WTC11 (cell line): ENCODE results near the gene RCAN2. TPM values are rescaled to one million over a fixed set of nuclear protein-coding genes. Genes with fewer than 3 reads are reported as not detected.

Experiments
- ATAC-seq: fragments of 200-7000 bp; cut with Tn5 transposase; 2 replicates; pipeline ENCODE4 v1.10.0; 2021; ENCODE audit warnings: mild to moderate bottlenecking, moderate library complexity
- CTCF ChIA-PET: fragments of 300-600 bp; sonication (Branson Sonifier 250); formaldehyde crosslinking; loops from one replicate; lab custom pipeline; 2021; ENCODE audit warnings: antibody characterized with exemption; lab: Charles Lee
- POLR2A ChIA-PET: fragments of 350-600 bp; sonication (Branson Sonifier 250); formaldehyde crosslinking; loops from one replicate; lab custom pipeline; 2021; ENCODE audit warnings: antibody characterized with exemption; lab: Charles Lee
- DNase-seq: peaks from one replicate; pipeline ENCODE4 v3.0.0; 2021; ENCODE audit warnings: low spot score
- H3K27ac Mint-ChIP-seq: 2 replicates; pipeline ENCODE4 v1.8.0; 2021; ENCODE audit warnings: mixed read lengths
- H3K27me3 Mint-ChIP-seq: 2 replicates; pipeline ENCODE4 v1.8.0; 2021; ENCODE audit warnings: low read depth, mild to moderate bottlenecking, moderate library complexity, mixed read lengths
- H3K36me3 Mint-ChIP-seq: 2 replicates; pipeline ENCODE4 v1.8.0; 2021; ENCODE audit warnings: mixed read lengths
- H3K4me1 Mint-ChIP-seq: 2 replicates; pipeline ENCODE4 v1.8.0; 2022; ENCODE audit warnings: mixed read lengths
- H3K4me3 Mint-ChIP-seq: 2 replicates; pipeline ENCODE4 v1.8.0; 2021; ENCODE audit warnings: mild to moderate bottlenecking, moderate library complexity, mixed read lengths
- H3K9me3 Mint-ChIP-seq: 2 replicates; pipeline ENCODE4 v1.8.0; 2021; ENCODE audit warnings: mixed read lengths
- ETV6 ChIP-seq: sonication (generic); formaldehyde crosslinking; IDR thresholded peaks from 2 replicates; pipeline ENCODE4 v1.8.1; 2022; ENCODE audit warnings: mild to moderate bottlenecking, missing genetic modification reagents
- FOXJ3 ChIP-seq: sonication (generic); formaldehyde crosslinking; IDR thresholded peaks from 2 replicates; pipeline ENCODE4 v1.9.0; 2021; ENCODE audit warnings: missing genetic modification reagents, mild to moderate bottlenecking, borderline replicate concordance
- TP53 ChIP-seq: sonication (generic); formaldehyde crosslinking; IDR thresholded peaks from 2 replicates; pipeline ENCODE4 v1.8.1; 2023; ENCODE audit warnings: mild to moderate bottlenecking, missing genetic modification reagents
- ZBTB21 ChIP-seq: sonication (generic); formaldehyde crosslinking; IDR thresholded peaks from 2 replicates; pipeline ENCODE4 v1.8.1; 2023; ENCODE audit warnings: mild to moderate bottlenecking, missing genetic modification reagents, borderline replicate concordance
- ZNF317 ChIP-seq: sonication (generic); formaldehyde crosslinking; IDR thresholded peaks from 2 replicates; pipeline ENCODE4 v1.8.1; 2023; ENCODE audit warnings: low read depth, mild to moderate bottlenecking, moderate library complexity, missing genetic modification reagents, borderline replicate concordance
- total RNA-seq: library from RNA; stranded (reverse); gene quantifications from 3 replicates; pipeline ENCODE4 v1.2.3, GENCODE V29; 2021
- TF ChIP-seq, protein P1 (sequence below): sonication (generic); formaldehyde crosslinking; IDR thresholded peaks from 2 replicates; pipeline ENCODE4 v1.8.0; 2022; ENCODE audit warnings: mild to moderate bottlenecking, missing genetic modification reagents
- TF ChIP-seq, protein P2 (sequence below): sonication (generic); formaldehyde crosslinking; IDR thresholded peaks from 2 replicates; pipeline ENCODE4 v1.8.0; 2023; ENCODE audit warnings: mild to moderate bottlenecking, missing genetic modification reagents
- TF ChIP-seq, protein P3 (sequence below): fragments of 250-450 bp; sonication (Bioruptor Pico); IDR thresholded peaks from 2 replicates; pipeline ENCODE4 v1.9.0; 2021; ENCODE audit warnings: mild to moderate bottlenecking
- TF ChIP-seq, protein P4 (sequence below): sonication (generic); formaldehyde crosslinking; IDR thresholded peaks from 2 replicates; pipeline ENCODE4 v1.8.0; 2022; ENCODE audit warnings: missing genetic modification reagents
- TF ChIP-seq, protein P5 (sequence below): fragments of 250-450 bp; sonication (Bioruptor Pico); IDR thresholded peaks from 2 replicates; pipeline ENCODE4 v1.9.0; 2021; ENCODE audit warnings: mild to moderate bottlenecking
- TF ChIP-seq, protein P6 (sequence below): sonication (generic); formaldehyde crosslinking; IDR thresholded peaks from 2 replicates; pipeline ENCODE4 v1.8.1; 2023; ENCODE audit warnings: mild to moderate bottlenecking, missing genetic modification reagents
- TF ChIP-seq, protein P7 (sequence below): sonication (generic); formaldehyde crosslinking; IDR thresholded peaks from 2 replicates; pipeline ENCODE4 v1.8.1; 2023; ENCODE audit warnings: mild to moderate bottlenecking, missing genetic modification reagents, moderate library complexity
- TF ChIP-seq, protein P8 (sequence below): sonication (generic); formaldehyde crosslinking; IDR thresholded peaks from 2 replicates; pipeline ENCODE4 v1.8.0; 2023; ENCODE audit warnings: missing genetic modification reagents, mild to moderate bottlenecking, borderline replicate concordance

The RCAN2 gene
- total RNA-seq, 1 experiment from 2014 or later = 3.9 TPM

DNA sequence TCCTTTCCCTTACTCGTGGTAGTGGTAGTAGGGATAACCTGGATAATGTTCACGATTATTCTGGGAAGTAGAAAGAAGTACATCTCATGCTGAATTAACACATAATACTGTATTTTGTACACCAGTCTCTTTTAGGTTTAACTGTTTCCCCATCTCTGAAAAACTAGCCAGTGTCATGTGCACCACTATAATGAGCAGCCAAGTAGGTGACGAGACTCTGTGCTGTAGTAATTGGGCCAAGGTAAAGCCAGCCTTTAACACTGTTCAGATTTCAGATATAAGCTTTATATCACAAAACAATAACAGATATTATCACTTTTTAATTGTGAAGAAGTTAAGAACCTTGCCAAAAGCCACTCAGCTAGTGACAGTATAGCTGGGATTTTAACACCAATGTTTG is 219.5 kb downstream of the RCAN2 start (continued):
- TF ChIP-seq, protein P1, sequence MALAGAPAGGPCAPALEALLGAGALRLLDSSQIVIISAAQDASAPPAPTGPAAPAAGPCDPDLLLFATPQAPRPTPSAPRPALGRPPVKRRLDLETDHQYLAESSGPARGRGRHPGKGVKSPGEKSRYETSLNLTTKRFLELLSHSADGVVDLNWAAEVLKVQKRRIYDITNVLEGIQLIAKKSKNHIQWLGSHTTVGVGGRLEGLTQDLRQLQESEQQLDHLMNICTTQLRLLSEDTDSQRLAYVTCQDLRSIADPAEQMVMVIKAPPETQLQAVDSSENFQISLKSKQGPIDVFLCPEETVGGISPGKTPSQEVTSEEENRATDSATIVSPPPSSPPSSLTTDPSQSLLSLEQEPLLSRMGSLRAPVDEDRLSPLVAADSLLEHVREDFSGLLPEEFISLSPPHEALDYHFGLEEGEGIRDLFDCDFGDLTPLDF (CRISPR knock-in tag) = no peak
- TF ChIP-seq, protein P2, sequence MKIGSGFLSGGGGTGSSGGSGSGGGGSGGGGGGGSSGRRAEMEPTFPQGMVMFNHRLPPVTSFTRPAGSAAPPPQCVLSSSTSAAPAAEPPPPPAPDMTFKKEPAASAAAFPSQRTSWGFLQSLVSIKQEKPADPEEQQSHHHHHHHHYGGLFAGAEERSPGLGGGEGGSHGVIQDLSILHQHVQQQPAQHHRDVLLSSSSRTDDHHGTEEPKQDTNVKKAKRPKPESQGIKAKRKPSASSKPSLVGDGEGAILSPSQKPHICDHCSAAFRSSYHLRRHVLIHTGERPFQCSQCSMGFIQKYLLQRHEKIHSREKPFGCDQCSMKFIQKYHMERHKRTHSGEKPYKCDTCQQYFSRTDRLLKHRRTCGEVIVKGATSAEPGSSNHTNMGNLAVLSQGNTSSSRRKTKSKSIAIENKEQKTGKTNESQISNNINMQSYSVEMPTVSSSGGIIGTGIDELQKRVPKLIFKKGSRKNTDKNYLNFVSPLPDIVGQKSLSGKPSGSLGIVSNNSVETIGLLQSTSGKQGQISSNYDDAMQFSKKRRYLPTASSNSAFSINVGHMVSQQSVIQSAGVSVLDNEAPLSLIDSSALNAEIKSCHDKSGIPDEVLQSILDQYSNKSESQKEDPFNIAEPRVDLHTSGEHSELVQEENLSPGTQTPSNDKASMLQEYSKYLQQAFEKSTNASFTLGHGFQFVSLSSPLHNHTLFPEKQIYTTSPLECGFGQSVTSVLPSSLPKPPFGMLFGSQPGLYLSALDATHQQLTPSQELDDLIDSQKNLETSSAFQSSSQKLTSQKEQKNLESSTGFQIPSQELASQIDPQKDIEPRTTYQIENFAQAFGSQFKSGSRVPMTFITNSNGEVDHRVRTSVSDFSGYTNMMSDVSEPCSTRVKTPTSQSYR (CRISPR knock-in tag) = no peak
- TF ChIP-seq, protein P3, sequence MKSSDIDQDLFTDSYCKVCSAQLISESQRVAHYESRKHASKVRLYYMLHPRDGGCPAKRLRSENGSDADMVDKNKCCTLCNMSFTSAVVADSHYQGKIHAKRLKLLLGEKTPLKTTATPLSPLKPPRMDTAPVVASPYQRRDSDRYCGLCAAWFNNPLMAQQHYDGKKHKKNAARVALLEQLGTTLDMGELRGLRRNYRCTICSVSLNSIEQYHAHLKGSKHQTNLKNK = no peak

DNA sequence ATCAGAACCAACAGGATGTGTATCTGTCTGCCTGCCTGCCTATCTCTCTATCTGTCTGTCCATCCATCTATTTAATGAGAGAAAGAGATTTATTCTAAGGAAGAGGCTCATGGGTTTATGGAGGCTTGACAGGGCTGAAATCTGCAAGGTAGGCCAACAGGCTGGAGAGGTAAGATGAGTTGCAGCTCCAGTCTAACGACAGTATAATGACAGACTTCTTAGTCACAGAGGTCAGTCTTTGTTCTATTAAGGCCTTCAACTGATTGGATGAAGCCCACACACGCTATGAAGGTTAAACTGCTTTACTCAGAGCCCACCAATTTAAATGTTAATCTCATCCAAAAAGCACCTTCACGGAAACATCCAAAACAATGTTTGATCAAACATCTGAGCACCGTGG is 220.1 kb downstream of the RCAN2 start:
- ChIA-PET CTCF (interaction anchor here (1.4 kb wide), 1 partner anchor 181 kb away, joined by 3 read pairs; no protein-coding TSS in a partner anchor), POLR2A (no interaction called here)
- DNase-seq (no peak), ATAC-seq (no peak)
- Mint-ChIP-seq H3K27ac (no peak overlapping the region), H3K27me3 (no peaks in the 10 kb centered on the region), H3K36me3 (no peaks in the 10 kb centered on the region), H3K4me3 (no peak overlapping the region), H3K4me1 (no peaks in the 10 kb centered on the region)
- no peak for TF ChIP-seq ETV6 (CRISPR knock-in tag)
- TF ChIP-seq, protein P4, sequence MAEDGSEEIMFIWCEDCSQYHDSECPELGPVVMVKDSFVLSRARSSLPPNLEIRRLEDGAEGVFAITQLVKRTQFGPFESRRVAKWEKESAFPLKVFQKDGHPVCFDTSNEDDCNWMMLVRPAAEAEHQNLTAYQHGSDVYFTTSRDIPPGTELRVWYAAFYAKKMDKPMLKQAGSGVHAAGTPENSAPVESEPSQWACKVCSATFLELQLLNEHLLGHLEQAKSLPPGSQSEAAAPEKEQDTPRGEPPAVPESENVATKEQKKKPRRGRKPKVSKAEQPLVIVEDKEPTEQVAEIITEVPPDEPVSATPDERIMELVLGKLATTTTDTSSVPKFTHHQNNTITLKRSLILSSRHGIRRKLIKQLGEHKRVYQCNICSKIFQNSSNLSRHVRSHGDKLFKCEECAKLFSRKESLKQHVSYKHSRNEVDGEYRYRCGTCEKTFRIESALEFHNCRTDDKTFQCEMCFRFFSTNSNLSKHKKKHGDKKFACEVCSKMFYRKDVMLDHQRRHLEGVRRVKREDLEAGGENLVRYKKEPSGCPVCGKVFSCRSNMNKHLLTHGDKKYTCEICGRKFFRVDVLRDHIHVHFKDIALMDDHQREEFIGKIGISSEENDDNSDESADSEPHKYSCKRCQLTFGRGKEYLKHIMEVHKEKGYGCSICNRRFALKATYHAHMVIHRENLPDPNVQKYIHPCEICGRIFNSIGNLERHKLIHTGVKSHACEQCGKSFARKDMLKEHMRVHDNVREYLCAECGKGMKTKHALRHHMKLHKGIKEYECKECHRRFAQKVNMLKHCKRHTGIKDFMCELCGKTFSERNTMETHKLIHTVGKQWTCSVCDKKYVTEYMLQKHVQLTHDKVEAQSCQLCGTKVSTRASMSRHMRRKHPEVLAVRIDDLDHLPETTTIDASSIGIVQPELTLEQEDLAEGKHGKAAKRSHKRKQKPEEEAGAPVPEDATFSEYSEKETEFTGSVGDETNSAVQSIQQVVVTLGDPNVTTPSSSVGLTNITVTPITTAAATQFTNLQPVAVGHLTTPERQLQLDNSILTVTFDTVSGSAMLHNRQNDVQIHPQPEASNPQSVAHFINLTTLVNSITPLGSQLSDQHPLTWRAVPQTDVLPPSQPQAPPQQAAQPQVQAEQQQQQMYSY (CRISPR knock-in tag) = no peak
- TF ChIP-seq, protein P5, sequence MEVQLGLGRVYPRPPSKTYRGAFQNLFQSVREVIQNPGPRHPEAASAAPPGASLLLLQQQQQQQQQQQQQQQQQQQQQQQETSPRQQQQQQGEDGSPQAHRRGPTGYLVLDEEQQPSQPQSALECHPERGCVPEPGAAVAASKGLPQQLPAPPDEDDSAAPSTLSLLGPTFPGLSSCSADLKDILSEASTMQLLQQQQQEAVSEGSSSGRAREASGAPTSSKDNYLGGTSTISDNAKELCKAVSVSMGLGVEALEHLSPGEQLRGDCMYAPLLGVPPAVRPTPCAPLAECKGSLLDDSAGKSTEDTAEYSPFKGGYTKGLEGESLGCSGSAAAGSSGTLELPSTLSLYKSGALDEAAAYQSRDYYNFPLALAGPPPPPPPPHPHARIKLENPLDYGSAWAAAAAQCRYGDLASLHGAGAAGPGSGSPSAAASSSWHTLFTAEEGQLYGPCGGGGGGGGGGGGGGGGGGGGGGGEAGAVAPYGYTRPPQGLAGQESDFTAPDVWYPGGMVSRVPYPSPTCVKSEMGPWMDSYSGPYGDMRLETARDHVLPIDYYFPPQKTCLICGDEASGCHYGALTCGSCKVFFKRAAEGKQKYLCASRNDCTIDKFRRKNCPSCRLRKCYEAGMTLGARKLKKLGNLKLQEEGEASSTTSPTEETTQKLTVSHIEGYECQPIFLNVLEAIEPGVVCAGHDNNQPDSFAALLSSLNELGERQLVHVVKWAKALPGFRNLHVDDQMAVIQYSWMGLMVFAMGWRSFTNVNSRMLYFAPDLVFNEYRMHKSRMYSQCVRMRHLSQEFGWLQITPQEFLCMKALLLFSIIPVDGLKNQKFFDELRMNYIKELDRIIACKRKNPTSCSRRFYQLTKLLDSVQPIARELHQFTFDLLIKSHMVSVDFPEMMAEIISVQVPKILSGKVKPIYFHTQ = no peak
- no peak for TF ChIP-seq ZNF317
- TF ChIP-seq, protein P6, sequence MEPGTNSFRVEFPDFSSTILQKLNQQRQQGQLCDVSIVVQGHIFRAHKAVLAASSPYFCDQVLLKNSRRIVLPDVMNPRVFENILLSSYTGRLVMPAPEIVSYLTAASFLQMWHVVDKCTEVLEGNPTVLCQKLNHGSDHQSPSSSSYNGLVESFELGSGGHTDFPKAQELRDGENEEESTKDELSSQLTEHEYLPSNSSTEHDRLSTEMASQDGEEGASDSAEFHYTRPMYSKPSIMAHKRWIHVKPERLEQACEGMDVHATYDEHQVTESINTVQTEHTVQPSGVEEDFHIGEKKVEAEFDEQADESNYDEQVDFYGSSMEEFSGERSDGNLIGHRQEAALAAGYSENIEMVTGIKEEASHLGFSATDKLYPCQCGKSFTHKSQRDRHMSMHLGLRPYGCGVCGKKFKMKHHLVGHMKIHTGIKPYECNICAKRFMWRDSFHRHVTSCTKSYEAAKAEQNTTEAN (CRISPR knock-in tag) = no peak
- no peak for TF ChIP-seq TP53 (CRISPR knock-in tag)
- TF ChIP-seq ZBTB21 (CRISPR knock-in tag) = no peak
- TF ChIP-seq, protein P7, sequence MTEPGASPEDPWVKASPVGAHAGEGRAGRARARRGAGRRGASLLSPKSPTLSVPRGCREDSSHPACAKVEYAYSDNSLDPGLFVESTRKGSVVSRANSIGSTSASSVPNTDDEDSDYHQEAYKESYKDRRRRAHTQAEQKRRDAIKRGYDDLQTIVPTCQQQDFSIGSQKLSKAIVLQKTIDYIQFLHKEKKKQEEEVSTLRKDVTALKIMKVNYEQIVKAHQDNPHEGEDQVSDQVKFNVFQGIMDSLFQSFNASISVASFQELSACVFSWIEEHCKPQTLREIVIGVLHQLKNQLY (CRISPR knock-in tag) = no peak
- TF ChIP-seq FOXJ3 (CRISPR knock-in tag) = no peak
- TF ChIP-seq, protein P8, sequence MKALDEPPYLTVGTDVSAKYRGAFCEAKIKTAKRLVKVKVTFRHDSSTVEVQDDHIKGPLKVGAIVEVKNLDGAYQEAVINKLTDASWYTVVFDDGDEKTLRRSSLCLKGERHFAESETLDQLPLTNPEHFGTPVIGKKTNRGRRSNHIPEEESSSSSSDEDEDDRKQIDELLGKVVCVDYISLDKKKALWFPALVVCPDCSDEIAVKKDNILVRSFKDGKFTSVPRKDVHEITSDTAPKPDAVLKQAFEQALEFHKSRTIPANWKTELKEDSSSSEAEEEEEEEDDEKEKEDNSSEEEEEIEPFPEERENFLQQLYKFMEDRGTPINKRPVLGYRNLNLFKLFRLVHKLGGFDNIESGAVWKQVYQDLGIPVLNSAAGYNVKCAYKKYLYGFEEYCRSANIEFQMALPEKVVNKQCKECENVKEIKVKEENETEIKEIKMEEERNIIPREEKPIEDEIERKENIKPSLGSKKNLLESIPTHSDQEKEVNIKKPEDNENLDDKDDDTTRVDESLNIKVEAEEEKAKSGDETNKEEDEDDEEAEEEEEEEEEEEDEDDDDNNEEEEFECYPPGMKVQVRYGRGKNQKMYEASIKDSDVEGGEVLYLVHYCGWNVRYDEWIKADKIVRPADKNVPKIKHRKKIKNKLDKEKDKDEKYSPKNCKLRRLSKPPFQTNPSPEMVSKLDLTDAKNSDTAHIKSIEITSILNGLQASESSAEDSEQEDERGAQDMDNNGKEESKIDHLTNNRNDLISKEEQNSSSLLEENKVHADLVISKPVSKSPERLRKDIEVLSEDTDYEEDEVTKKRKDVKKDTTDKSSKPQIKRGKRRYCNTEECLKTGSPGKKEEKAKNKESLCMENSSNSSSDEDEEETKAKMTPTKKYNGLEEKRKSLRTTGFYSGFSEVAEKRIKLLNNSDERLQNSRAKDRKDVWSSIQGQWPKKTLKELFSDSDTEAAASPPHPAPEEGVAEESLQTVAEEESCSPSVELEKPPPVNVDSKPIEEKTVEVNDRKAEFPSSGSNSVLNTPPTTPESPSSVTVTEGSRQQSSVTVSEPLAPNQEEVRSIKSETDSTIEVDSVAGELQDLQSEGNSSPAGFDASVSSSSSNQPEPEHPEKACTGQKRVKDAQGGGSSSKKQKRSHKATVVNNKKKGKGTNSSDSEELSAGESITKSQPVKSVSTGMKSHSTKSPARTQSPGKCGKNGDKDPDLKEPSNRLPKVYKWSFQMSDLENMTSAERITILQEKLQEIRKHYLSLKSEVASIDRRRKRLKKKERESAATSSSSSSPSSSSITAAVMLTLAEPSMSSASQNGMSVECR = no peak
- TF ChIP-seq, protein P2 (CRISPR knock-in tag) = no peak
- TF ChIP-seq, all 79 proteins: peak for 0
- peaks cover 4% of the 10 kb centered on the region; the same call in 1 of the 2 replicates for H3K9me3 Mint-ChIP-seq
